HG03469 (cell line): Measurements from ENCODE around the gene RAB3GAP1.

Experiments used
- ATAC-seq: cut with Tn5 transposase; IDR thresholded peaks from one replicate; pipeline ENCODE4 v1.9.1; 2021; ENCODE audit warnings: mild to moderate bottlenecking, moderate library complexity, moderate number of reproducible peaks; ENCODE audit not compliant: unreplicated experiment

The RAB3GAP1 gene

DNA sequence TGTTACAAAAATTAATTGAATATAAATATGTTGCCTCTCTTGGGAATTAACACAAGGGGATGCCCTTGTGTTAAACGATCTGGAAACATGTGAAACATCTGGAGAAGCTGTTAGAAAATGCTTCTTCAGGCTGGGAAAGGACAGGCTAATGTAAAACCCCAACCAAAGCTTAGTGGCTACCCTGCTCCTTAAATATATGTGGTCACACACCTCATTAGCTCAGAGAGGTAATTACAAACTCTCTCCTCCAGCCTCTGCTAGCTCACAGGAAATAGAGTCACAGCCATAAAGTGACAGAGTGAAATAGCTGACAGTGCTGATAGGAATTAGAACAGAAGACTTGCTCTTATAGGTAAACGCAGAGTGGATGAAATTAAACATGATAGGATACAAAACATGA lies 155.9 kb downstream of the RAB3GAP1 start:
- no peak for ATAC-seq

GRCh38 chr2:135212757-135213156 lies 160.7 kb downstream of the RAB3GAP1 start:
- no peak for ATAC-seq

GRCh38 chr2:135218426-135218825 lies 166.3 kb downstream of the RAB3GAP1 start:
- no peak for ATAC-seq

DNA sequence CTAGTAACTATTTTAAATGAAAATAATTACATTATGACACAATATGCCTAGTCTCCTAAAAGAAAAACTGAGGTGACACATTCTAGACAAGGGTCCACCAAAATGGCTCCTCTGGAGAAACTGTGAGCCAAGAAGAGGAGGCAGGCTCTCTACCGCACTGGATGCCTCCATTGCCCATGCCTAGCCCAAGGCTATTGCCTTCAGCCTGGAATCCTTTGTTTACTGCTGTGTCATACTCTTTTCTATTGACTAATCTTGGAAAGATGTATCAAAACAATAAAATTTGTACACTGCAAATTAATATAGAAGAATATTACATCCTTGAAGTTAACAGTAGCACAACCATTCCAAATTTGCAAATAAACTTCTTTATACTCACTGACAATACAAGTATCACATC lies 167.1 kb downstream of the RAB3GAP1 start:
- no peak for ATAC-seq
